Common myeloid progenitor, CD34-positive (primary cell): ENCODE measurements around the gene ATP8A2.

Experiments
- CTCF ChIA-PET: fragments of 350-600 bp; sonication (Branson Sonifier 250); formaldehyde crosslinking; loops from one replicate; lab custom pipeline; 2021; ENCODE audit warnings: antibody characterized with exemption; lab: Charles Lee
- POLR2A ChIA-PET: fragments of 350-600 bp; sonication (Branson Sonifier 250); formaldehyde crosslinking; loops from one replicate; lab custom pipeline; 2021; ENCODE audit warnings: antibody characterized with exemption; lab: Charles Lee
- DNase-seq, 3 donors: peaks; one replicate each; pipeline versions ENCODE4 v3.0.0 to v3.0.0-alpha.2; 2013
- H3K27ac ChIP-seq, 2 experiments: 1 replicate in 1 of 2; 2 replicates in 1 of 2; pipeline ENCODE4 v1.7.0; 2013; ENCODE audit warnings: inconsistent platforms in 2 of 2, low read length in 2 of 2, mild to moderate bottlenecking in 2 of 2, low read depth in 1 of 2, moderate library complexity in 1 of 2; ENCODE audit not compliant: severe bottlenecking in 2 of 2, insufficient read depth in 1 of 2, poor library complexity in 1 of 2
- H3K27me3 ChIP-seq, 5 experiments: replicated peaks in 2 of 5; 1 replicate in 3 of 5; 2 replicates in 2 of 5; pipeline versions ENCODE4 v1.6.1 to v1.7.0; 2013; ENCODE audit warnings: low read length in 4 of 5, mild to moderate bottlenecking in 2 of 5, moderate library complexity in 2 of 5, inconsistent platforms in 1 of 5; ENCODE audit not compliant: insufficient read depth in 5 of 5, control insufficient read depth in 4 of 5
- H3K36me3 ChIP-seq, 4 experiments: 1 replicate in 2 of 4; 2 replicates in 2 of 4; pipeline versions ENCODE4 v1.6.1 to v1.7.0; 2013; ENCODE audit warnings: low read length in 3 of 4, control low read depth in 1 of 4, mild to moderate bottlenecking in 1 of 4; ENCODE audit not compliant: control insufficient read depth in 4 of 4, insufficient read depth in 4 of 4
- H3K4me1 ChIP-seq, 4 experiments: 1 replicate in 3 of 4; 2 replicates in 1 of 4; pipeline versions ENCODE4 v1.6.1 to v1.7.1; 2013; ENCODE audit warnings: low read length in 3 of 4, mild to moderate bottlenecking in 3 of 4, control low read depth in 1 of 4, inconsistent platforms in 1 of 4, moderate library complexity in 1 of 4; ENCODE audit not compliant: control insufficient read depth in 4 of 4, insufficient read depth in 4 of 4; ENCODE audit errors: control extremely low read depth in 1 of 4
- H3K4me3 ChIP-seq, 7 experiments: 1 replicate in 4 of 7; 2 replicates in 3 of 7; pipeline versions ENCODE4 v1.5.1 to v1.7.0; 2013; ENCODE audit warnings: mild to moderate bottlenecking in 7 of 7, low read length in 6 of 7, moderate library complexity in 6 of 7, inconsistent platforms in 2 of 7, low read depth in 2 of 7, control low read depth in 1 of 7; ENCODE audit not compliant: insufficient read depth in 4 of 7, control insufficient read depth in 1 of 7; ENCODE audit errors: extremely low read depth in 1 of 7
- H3K9me3 ChIP-seq, 5 experiments: 1 replicate in 4 of 5; 2 replicates in 1 of 5; pipeline versions ENCODE4 v1.6.1 to v1.7.1; 2013; ENCODE audit warnings: low read length in 4 of 5, mild to moderate bottlenecking in 2 of 5, inconsistent platforms in 1 of 5, low read depth in 1 of 5, moderate library complexity in 1 of 5; ENCODE audit not compliant: control insufficient read depth in 4 of 5, insufficient read depth in 2 of 5; ENCODE audit errors: control extremely low read depth in 1 of 5
- WGBS: methylation state at CpG from one replicate; pipeline ENCODE4 v1.1.5; 2013; ENCODE audit not compliant: insufficient coverage; 5-methylcytosine and 5-hydroxymethylcytosine counted together

Gene ATP8A2

DNA sequence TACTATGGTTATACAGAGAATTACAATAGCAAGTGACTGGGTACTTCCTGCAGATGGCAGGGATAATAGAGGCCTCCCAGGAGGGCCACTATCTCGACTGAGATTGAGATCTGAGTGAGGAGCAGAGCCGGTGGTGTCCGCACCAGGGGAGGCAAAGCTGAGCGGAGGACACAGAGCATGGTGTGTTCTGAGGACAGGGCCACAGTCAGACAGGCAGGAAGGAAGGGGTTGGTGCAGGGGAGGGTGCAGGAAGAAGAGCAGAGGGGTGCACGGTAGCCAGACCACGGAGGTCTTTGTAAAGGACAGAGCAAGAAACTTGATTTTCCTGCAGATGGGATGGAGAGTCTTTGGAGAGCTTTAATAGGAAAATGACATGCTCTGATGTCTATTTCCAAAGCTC is 527.7 kb downstream of the ATP8A2 start:
- Histone ChIP-seq H3K4me3 (no peak overlapping the region), H3K27me3 (peaks cover 0 to 6% (median 0%) of the 10 kb centered on the region in 5 experiments), H3K36me3 (no peaks in the 10 kb centered on the region), H3K9me3 (peaks cover 0 to 8% (median 0%) of the 10 kb centered on the region in 5 experiments), H3K4me1 (no peaks in the 10 kb centered on the region), H3K27ac (no peak overlapping the region)
- ChIA-PET POLR2A (no interaction called here), CTCF (no interaction called here)
- WGBS: 67% methylated on average over 3 of the region's 6 CpGs
- DNase-seq: no peak

- Histone ChIP-seq H3K9me3 (peaks cover 0 to 8% (median 0%) of the 10 kb centered on the region in 5 experiments), H3K4me3 (no peak overlapping the region), H3K36me3 (no peaks in the 10 kb centered on the region), H3K27me3 (peaks cover 0 to 6% (median 0%) of the 10 kb centered on the region in 5 experiments), H3K27ac (no peak overlapping the region), H3K4me1 (no peaks in the 10 kb centered on the region)
- no CpG with 5 or more reads among the region's 1 CpG for WGBS
- CTCF ChIA-PET: no interaction called here
- no peak for DNase-seq
- POLR2A ChIA-PET: no interaction called here
These were observed 528.2 kb downstream of the ATP8A2 start for GRCh38 chr13:25899952-25900351.

DNA sequence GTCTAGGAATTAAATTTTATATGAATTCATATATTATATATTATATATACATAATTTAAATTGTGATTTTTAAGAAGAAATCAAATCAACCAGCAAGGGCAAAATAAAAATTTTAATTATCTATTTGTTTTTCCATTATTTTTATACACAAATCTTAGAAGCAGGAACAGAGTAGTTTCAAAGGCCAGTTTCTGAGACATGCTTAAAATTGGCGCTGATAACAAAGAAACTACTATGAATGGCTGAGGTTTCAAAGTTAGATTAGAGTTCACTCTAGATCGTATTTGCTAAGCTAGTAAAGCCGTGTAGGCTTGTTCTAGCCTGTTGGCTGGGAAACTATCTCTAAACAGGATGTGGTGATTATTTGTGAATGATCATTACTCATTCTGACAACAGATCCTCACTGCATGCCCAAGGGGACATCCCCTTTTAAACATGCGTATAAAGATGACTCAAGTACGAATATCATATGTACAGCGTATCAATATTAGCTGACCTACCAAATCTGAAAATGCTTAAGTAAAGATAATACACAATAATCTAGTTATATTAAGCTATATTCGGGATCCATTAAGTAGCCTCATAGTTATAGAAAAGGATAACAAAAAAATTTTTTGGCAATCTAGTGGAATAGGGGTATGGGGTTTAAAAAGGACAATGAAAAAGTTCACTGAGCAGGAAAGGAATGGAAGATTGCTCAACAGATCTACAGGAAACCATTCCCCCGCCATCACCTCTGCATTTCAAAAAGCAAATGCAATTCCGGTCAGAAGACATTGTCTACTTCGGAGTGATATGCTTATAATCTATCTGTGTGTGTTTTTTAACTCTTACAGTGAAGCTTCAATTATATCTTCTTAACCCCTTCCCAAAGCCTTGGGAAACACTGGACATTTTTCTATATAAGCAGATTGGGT is 529.9 kb downstream of the ATP8A2 start:
- CTCF ChIA-PET: no interaction called here
- H3K4me3 ChIP-seq: no peak overlapping the region
- POLR2A ChIA-PET: no interaction called here
- H3K36me3 ChIP-seq: no peaks in the 10 kb centered on the region
- DNase-seq: peak; percentile 1 to 32 (median 5)
- no peaks in the 10 kb centered on the region for H3K4me1 ChIP-seq
- 67% methylated on average over 3 of the region's 10 CpGs for WGBS
- H3K9me3 ChIP-seq: peaks cover 0 to 8% (median 0%) of the 10 kb centered on the region in 5 experiments
- H3K27me3 ChIP-seq: peaks cover 0 to 8% (median 0%) of the 10 kb centered on the region in 5 experiments
- H3K27ac ChIP-seq: no peak overlapping the region

DNA sequence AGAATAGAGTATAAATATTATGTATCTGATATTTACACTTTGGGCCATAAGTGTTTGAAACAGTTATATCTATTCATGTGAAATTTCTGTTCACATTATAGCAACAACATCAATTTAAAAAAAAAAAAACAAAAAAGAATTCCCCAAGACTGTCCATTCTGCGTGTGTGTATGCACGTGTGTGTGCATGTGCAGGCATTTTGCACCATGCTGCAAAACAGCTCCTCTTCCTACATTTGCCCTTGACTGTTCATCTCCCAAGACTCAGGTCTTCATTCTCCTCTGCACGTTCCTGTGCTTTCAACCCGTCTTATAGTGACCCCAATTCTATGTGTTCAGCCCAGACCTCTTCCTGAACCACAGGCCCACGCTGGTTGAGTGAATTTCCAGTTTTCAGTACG is 530.7 kb downstream of the ATP8A2 start:
- H3K36me3 ChIP-seq: no peaks in the 10 kb centered on the region
- H3K27me3 ChIP-seq: peaks cover 0 to 8% (median 0%) of the 10 kb centered on the region in 5 experiments
- H3K4me3 ChIP-seq: no peak overlapping the region
- ChIA-PET CTCF (no interaction called here), POLR2A (no interaction called here)
- DNase-seq: no peak
- no peaks in the 10 kb centered on the region for H3K4me1 ChIP-seq
- peaks cover 0 to 8% (median 0%) of the 10 kb centered on the region in 5 experiments for H3K9me3 ChIP-seq
- H3K27ac ChIP-seq: no peak overlapping the region
- WGBS: 59% methylated on average over 5 of the region's 6 CpGs

- DNase-seq: no peak
- no peak overlapping the region for H3K4me3 ChIP-seq
- H3K27me3 ChIP-seq: peaks cover 0 to 8% (median 0%) of the 10 kb centered on the region in 5 experiments
- H3K36me3 ChIP-seq: no peaks in the 10 kb centered on the region
- CTCF ChIA-PET: no interaction called here
- peaks cover 0 to 5% (median 0%) of the 10 kb centered on the region in 5 experiments for H3K9me3 ChIP-seq
- 92% methylated on average over 11 of the region's 11 CpGs for WGBS
- POLR2A ChIA-PET: no interaction called here
- no peak overlapping the region for H3K27ac ChIP-seq
- no peaks in the 10 kb centered on the region for H3K4me1 ChIP-seq
These were observed 531.1 kb downstream of the ATP8A2 start for GRCh38 chr13:25902891-25903341.

DNA sequence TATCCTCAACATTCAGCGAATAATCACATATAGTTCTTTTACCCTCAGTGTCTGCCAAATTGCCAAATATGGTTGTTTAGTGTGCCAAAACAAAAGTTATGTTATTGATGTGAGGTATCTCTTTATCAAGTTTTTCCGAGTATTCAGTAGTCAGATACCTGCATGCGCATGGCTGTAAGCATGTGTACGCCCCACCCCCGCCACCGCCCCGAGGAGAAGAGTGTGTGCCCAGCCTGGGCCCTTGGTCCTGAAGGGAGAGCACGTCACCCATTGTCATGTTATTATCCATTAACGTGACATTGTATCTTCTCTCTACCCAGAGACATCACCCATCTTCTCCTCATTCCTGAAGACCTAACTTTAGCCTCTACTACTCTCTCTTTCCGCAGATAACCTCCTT is 533.1 kb downstream of the ATP8A2 start:
- H3K9me3 ChIP-seq: peaks cover 0 to 5% (median 0%) of the 10 kb centered on the region in 5 experiments
- POLR2A ChIA-PET: no interaction called here
- H3K27ac ChIP-seq: no peak overlapping the region
- H3K36me3 ChIP-seq: no peaks in the 10 kb centered on the region
- WGBS: 98% methylated on average over 7 of the region's 10 CpGs
- CTCF ChIA-PET: no interaction called here
- peaks cover 0 to 8% (median 3%) of the 10 kb centered on the region in 5 experiments for H3K27me3 ChIP-seq
- no peak overlapping the region for H3K4me3 ChIP-seq
- no peak for DNase-seq
- H3K4me1 ChIP-seq: no peaks in the 10 kb centered on the region

DNA sequence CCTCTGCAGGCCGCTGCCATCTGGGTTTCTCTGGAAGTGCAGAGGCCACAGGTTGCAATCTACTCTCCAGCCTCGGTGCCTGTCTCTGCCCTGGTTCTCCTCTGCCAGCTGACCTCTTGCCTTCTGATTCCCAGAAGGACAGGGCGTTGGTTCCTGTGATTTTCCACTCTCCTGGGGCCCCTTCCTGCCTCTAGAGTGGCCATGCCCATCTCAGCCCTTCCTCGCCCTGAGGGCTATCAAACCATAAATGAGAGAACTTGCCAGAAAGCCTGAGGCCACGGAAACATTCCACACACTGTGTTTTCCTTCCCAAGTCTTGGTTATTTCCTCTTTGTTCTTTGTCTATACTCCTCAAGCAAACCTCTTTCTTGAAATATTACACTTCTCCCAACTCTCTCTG is 533.8 kb downstream of the ATP8A2 start:
- no peak overlapping the region for H3K27ac ChIP-seq
- 71% methylated on average over 5 of the region's 5 CpGs for WGBS
- H3K27me3 ChIP-seq: peaks cover 0 to 8% (median 3%) of the 10 kb centered on the region in 5 experiments
- CTCF ChIA-PET: no interaction called here
- no peak overlapping the region for H3K4me3 ChIP-seq
- H3K36me3 ChIP-seq: no peaks in the 10 kb centered on the region
- no peaks in the 10 kb centered on the region for H3K4me1 ChIP-seq
- H3K9me3 ChIP-seq: peaks cover 0 to 4% (median 0%) of the 10 kb centered on the region in 5 experiments
- DNase-seq: no peak
- POLR2A ChIA-PET: no interaction called here
